ENCODE measurements around the gene STYXL2.

STYXL2 gene

GRCh38 chr1:167077868-167078210 lies 16.0 kb upstream of the STYXL2 start:
- no peak for DNase-seq (ENCODE audit: low read depth in 2 of 2)

DNA sequence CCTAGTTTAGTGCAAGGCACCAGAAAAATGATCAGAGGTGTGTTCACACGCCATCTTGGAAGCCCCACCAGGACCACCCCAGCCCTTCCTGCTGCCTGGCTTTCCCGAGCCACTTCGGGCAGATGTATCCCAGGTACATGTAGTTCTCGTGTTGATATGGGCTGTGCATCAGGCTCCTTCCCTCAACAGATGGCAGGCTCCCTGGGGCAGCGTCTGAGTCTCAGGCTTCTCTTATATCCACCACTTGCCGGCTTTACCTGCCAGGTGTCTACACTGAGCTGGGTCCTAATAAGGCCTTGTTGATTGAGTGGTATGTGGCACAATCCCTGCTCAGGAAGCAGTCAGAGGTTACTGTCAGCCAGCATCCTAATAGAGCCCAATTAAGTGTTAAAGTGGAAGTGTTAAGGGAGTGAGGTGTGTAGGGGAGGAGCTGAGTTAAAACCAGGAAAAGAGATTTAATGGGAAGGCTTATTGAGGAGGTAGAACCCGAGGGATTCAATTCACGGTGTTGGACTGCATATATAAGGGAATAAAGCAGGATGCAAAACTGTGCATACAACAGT lies 12.2 kb upstream of the STYXL2 start:
- no peak for DNase-seq (ENCODE audit: low read depth in 2 of 2)

GRCh38 chr1:167082511-167083027 lies 11.3 kb upstream of the STYXL2 start:
- DNase-seq (ENCODE audit: low read depth in 2 of 2): no peak

DNA sequence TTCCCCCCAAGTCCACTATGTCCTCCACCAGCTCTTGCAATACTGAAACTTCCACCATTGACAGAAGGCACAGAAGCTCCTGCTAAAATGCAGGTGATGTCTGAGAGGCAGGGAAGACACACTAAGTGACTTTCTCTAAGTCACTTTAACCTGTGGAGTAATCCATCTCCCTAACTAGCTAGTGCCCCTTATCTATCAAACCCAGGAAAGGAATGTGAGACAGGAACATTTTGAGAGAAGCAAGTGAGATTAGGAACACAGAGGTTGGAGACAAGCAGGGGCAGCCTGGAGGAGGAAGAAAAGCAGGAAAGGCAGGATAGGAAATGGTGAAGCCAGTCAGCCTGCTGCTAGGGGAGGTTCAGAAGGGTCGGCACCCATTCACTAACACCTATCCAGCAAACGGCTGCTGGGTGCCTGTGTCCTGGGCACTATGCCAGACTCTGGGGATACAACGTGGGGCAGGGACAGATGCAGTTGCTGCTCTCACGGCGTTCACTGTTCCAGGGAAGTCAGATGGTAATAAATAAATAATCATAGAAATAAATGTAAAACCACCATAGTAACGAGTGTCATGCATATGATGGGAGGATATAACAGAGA lies 10.7 kb upstream of the STYXL2 start:
- DNase-seq (ENCODE audit: low read depth in 2 of 2): no peak

GRCh38 chr1:167083871-167084270 lies 10.0 kb upstream of the STYXL2 start:
- DNase-seq (ENCODE audit: low read depth in 2 of 2): no peak

DNA sequence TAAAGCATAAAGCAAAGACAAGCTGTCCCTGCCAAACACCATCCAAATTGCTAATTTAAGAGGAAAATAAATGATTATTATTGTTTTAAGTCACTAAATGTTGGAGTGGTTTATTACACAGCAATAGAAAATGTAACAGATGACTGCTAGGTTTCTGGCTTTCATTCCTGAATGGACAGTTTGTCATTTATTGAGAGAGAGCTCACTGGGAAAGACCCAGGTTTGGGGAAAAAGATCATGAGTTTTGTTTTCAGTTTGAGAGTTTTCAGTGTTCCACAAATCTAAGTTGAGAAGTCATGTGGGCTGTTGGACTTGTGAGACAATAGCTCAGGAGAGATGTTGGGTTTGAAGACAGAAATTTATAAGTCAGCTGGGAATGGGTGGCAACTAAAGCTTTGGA lies 9.1 kb upstream of the STYXL2 start:
- no peak for DNase-seq (ENCODE audit: low read depth in 2 of 2)

DNA sequence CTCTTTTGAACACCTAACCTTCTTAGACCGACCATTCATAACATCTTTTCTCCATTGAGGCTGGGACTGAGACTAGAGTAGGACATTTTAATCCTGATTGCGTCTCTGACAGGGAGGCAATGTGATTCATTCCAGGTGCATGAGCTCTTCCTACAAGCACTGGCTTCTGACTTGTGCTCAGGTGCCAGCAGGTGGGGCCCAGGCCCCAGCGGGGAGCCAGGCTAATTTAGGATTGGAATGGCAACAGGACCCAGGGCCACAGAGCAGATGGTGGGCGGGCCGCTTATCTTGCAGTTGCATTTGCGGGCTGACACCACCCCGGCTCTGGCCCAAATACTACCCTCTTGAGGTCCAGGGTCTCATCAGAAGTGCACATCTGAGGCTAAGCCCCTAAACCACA lies 7.8 kb upstream of the STYXL2 start:
- DNase-seq (ENCODE audit: low read depth in 2 of 2): no peak

GRCh38 chr1:167086768-167087167 lies 7.1 kb upstream of the STYXL2 start:
- no peak for DNase-seq (ENCODE audit: low read depth in 2 of 2)

DNA sequence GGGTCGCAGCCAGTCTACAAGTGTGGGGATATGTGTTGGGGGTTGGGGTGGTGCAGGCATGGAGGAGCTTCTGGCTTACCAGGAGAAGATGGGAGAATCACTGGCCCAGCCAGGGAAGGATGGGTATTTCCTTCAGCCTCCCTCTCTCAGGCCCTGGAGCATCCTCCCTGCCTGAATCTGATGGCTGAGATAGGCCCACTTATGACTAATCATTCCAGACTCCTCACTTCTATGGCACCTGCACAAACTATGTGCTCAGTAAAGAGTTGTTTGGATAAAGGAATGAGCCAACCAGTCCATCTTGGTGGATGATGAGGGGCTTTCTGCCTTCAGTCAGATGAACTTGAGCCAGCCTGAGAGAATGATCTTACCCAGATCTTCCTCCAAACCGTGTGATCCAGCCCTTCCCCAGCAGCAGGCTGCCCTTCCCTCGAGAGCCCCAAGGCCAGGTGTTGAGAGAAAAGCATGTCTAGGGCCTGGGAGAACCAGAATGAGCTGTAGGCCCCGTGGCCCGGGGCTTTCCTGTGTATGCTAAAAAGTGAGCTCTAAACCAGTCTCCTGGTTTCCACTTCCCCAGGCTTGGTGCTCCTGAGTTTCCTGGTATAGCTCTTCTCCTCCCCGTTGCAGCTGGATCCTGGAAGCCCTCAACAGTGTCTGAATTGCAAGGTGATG lies 5.0 kb upstream of the STYXL2 start:
- DNase-seq (ENCODE audit: low read depth in 2 of 2): no peak

GRCh38 chr1:167089939-167090313 lies 3.9 kb upstream of the STYXL2 start:
- DNase-seq (ENCODE audit: low read depth in 2 of 2): no peak

GRCh38 chr1:167090314-167090942 lies 3.4 kb upstream of the STYXL2 start, which contains the start of gene GPA33:
Gene GPA33, minus strand, starts transcription at chr1:167090377. Its CDS starts 90 bp downstream, at chr1:167090287.
- DNase-seq (ENCODE audit: low read depth in 2 of 2): no peak

GRCh38 chr1:167092653-167093052 lies 1.2 kb upstream of the STYXL2 start:
- DNase-seq (ENCODE audit: low read depth in 2 of 2): no peak

GRCh38 chr1:167094690-167095089 lies 815 bp downstream of the STYXL2 start:
- DNase-seq (ENCODE audit: low read depth in 2 of 2): no peak

DNA sequence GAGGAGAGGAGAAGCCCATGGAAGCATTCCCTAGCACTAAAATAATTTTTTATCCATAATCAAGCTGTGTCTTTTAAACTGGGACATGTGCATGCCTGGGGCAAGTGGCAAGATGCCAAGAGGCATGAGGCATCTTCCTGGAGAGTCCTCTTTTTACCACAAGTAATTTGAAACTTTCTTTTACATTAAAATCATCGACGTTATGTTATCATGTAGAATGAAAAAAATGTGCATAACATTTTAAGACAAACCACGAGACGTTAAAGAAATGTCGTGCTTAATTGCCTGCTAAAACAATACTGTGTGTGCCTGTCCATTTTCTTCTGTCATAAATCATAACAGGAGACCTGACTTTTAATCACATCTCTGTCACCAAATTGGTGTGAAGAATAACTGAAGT lies 1.5 kb downstream of the STYXL2 start:
- DNase-seq (ENCODE audit: low read depth in 2 of 2): no peak

DNA sequence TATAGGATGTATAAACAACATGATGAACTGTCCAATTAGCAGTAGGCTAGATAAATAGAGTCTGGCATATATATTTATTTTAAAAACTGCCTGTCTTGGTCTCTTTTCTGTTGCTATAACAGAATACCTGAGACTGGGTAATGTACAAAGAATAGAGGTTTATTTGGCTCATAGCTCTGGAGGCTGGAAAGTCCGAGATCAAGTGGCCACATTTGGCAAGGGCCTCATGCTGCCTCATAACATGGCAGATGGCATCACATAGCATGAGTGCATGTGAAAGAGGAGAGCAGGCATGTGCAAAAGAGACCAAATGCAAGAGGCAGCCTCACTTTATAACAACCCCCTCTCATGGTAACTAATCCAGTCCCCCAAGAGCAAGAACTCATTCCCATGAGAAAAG lies 6.0 kb downstream of the STYXL2 start:
- DNase-seq (ENCODE audit: low read depth in 2 of 2): no peak

DNA sequence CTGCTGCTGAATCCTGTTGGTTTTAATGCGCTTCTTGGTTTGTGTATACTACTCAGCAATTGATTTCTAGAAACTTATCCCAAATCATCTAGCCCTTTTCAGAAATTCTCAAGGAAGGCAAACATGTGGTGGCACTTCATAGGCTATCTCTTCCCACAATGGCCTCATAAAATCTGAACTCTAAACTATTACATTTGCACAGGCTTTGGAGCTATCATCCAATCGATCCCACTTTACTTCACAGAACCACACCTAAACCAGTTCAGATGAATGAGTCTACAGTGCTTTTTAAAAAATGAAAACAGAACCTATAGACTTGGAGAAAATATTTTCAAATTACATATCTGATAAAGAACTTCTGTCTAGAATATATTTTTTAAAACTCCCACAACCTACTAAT lies 6.9 kb downstream of the STYXL2 start:
- DNase-seq (ENCODE audit: low read depth in 2 of 2): no peak

DNA sequence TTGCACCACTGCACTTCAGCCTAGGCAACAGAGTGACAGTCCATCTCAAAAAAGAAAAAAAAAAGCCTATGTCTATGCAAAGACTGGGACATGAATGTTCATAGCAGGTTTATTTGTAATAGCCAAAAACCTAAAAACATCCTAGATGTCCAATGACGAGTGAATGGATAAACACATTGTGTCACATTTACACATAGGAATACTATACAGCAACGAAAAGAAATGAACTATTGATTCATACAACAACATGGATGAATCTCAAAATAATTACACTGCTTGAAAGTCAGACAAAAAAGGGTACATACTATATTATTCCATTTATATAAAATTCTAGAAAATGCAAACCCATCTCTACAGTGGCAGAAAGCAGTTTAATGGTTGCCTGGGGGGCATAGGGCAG lies 7.9 kb downstream of the STYXL2 start:
- DNase-seq (ENCODE audit: low read depth in 2 of 2): no peak

DNA sequence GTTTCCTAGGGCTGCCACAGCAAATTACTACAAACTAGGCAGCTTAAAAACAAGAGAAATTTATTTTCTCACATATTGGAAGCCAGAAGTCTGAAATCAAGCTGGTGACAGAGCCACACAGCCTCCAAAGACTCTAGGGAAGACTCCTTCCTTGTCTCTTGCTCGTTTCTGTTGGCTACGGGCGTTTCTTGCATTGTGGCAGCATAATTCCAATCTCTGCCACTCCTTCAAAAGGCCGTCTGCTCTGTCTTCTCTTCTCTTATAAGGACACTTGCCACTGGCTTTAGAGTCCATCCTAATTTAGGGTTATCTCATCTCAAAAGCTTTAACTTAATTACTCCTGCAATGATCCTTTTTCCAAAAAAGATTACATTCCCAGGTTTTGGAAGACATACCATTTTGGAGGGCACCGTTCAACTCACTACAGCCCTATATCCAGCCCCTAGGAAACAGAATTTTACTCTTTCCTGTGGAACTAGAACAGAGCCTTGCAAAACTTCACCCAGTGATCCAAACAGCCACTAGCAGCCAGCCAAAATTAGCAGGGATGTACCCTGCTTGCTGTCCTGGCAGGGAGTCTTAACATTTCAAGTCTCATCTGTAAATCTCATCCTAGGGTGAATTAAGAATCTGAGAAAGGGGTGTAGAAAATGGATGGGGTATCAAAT lies 9.2 kb downstream of the STYXL2 start:
- DNase-seq (ENCODE audit: low read depth in 2 of 2): no peak

DNA sequence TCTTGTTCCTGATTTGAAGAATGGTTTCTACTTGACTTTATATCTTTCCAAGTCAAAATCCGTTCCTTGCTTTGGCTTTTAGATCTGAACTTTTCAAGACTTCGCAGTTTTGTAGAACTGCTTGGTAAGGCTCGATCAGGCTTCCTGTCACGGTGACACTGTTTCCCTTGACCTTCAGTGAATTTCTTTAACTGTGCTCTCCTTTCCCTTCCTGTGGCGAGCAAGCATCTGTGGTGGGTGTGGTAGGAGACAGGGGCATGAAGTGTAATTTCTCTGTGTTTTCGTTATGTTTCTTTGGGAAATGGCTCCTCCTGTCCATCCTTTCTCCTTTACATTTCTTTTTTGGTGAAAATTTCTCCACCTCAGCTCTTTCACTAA lies 10.4 kb downstream of the STYXL2 start:
- DNase-seq (ENCODE audit: low read depth in 2 of 2): no peak

GRCh38 chr1:167105271-167106118 lies 11.6 kb downstream of the STYXL2 start:
- no peak for DNase-seq (ENCODE audit: low read depth in 2 of 2)

DNA sequence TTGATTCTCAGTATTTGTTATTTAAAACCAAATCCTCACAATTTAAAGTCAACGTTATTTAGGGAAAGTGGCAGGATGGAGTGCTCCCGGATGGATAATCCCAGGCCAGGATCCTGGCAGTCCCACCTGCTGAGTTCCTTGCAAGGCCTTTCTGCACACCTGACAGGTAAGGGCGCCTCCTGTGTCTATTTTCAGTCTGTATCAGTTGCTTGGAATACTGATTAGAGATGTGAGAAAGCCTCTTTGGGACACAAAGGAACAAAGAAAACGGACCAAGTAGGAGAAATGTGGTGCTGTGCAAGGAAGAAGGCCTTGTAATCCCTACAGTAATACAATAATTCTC lies 12.2 kb downstream of the STYXL2 start:
- DNase-seq (ENCODE audit: low read depth in 2 of 2): no peak

DNA sequence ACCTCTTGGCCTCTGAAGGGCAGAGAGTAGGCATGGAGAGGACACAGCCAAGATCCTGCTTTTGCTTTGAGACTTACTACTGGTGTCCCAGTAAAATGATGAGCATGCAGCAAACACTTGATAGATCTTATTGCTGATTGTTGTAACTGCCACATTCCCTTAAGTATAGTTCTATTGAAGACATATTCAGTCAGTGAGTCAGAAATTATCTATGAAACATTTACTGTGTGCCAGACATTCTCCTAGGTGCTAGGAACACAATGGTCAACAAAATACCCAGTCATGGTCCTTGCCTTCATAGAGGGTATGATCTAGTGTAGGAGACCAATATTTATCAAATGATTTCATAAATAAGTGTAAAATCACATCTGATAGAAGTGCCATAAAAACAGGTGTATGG lies 13.6 kb downstream of the STYXL2 start:
- no peak for DNase-seq (ENCODE audit: low read depth in 2 of 2)
